Sigmoid colon (tissue), 4 donors: Measurements from ENCODE around the gene CDK5.

Experiments used
- CTCF ChIP-seq, 4 experiments: fragments of 450-650 bp in 3 of 4; fragments of 200-600 bp in 1 of 4; IDR thresholded peaks; one replicate each; pipeline ENCODE4 v1.5.1; 2016 to 2019; ENCODE audit warnings: antibody characterized with exemption in 4 of 4, mild to moderate bottlenecking in 3 of 4, moderate library complexity in 2 of 4
- EP300 ChIP-seq, 4 donors: sonication (generic); formaldehyde crosslinking; IDR thresholded peaks; one replicate each; pipeline ENCODE4 v1.6.1; 2017; ENCODE audit warnings: antibody characterized with exemption in 4 of 4
- POLR2AphosphoS5 ChIP-seq, 4 donors: sonication (generic); formaldehyde crosslinking; IDR thresholded peaks; one replicate each; pipeline ENCODE4 v1.6.1; 2017; ENCODE audit warnings: antibody characterized with exemption in 4 of 4

DNA sequence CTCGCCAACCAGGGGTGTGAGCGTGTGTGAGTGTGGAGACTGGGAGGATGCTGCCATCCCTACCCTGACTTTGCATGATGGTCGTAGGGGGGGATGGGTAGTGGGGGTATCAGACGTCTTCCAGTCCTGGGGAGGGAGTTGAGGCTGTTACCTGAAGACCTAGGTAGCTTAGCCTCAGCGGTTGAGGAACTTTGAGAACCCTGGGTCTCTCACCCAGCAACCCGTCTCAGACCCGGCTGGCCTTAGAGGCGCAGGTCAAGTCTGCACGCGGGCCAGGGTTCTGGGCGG, 4.4 kb upstream of the CDK5 start:
- TF ChIP-seq EP300 (IDR thresholded peaks at IDR 0.05) (no peak), CTCF (IDR thresholded peaks at IDR 0.05) (no peak), POLR2AphosphoS5 (IDR thresholded peaks at IDR 0.05) (no peak)
